Ectodermal cell (in vitro differentiated cells): ENCODE results near the gene KCNQ4.

ENCODE experiments used
- H3K27ac ChIP-seq: 2 replicates; pipeline ENCODE4 v1.7.0; 2013; ENCODE audit warnings: mild to moderate bottlenecking, low read depth, low read length; ENCODE audit not compliant: insufficient read depth, poor library complexity, severe bottlenecking
- H3K27me3 ChIP-seq: 2 replicates; pipeline ENCODE4 v1.7.0; 2013; ENCODE audit warnings: mild to moderate bottlenecking, low read length; ENCODE audit not compliant: insufficient read depth, control insufficient read depth, poor library complexity, severe bottlenecking
- H3K36me3 ChIP-seq: one replicate; pipeline ENCODE4 v1.7.0; 2013; ENCODE audit warnings: low read length; ENCODE audit not compliant: control insufficient read depth, insufficient read depth
- H3K4me1 ChIP-seq: one replicate; pipeline ENCODE4 v1.7.0; 2013; ENCODE audit warnings: low read length; ENCODE audit not compliant: control insufficient read depth, insufficient read depth
- H3K4me3 ChIP-seq: 2 replicates; pipeline ENCODE4 v1.7.0; 2013; ENCODE audit warnings: low read depth, low read length, control low read depth; ENCODE audit not compliant: insufficient read depth
- H3K9me3 ChIP-seq: 2 replicates; pipeline ENCODE4 v1.7.0; 2013; ENCODE audit warnings: mild to moderate bottlenecking, low read length, moderate library complexity; ENCODE audit not compliant: control insufficient read depth
- WGBS, 2 experiments: methylation state at CpG; one replicate each; pipeline ENCODE4 v1.1.7; 2013; ENCODE audit warnings: missing lambda C conversion rate in 2 of 2; 5-methylcytosine and 5-hydroxymethylcytosine counted together

Gene KCNQ4

DNA sequence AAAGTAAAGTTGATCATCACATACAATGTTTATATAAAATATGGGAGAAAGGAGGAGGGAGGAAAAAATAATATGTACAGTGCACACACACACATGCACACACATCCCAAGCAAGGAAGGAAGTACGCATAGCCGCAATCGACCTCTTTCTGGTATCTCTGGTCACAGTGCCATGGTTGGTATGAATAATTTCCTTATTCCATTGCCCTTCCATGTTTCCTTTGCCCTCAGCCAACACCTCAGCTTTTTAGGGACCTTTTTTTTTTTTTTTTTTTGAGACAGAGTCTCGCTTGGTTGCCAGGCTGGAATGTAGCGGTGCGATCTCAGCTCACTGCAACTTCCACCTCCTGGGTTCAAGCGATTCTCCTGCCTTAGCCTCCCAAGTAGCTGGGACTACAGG is 58.0 kb downstream of the KCNQ4 start:
- WGBS, 2 experiments = 95 to 97% methylated on average over 6 to 7 of the region's 7 CpGs

GRCh38 chr1:40842207-40842606 is 58.6 kb downstream of the KCNQ4 start:
- Histone ChIP-seq H3K4me1 (peaks cover 2% of the 10 kb centered on the region), H3K27ac (no peak overlapping the region), H3K36me3 (no peaks in the 10 kb centered on the region), H3K27me3 (no peaks in the 10 kb centered on the region), H3K4me3 (no peak overlapping the region), H3K9me3 (no peaks in the 10 kb centered on the region)
- WGBS, 2 experiments = 80 to 84% methylated on average over 4 of the region's 4 CpGs

More for the DNA sequence above, 58.0 kb downstream of the KCNQ4 start:
- no peak overlapping the region for H3K27ac ChIP-seq
- no peak overlapping the region for H3K4me3 ChIP-seq
- no peaks in the 10 kb centered on the region for H3K9me3 ChIP-seq
- H3K4me1 ChIP-seq = peaks cover 2% of the 10 kb centered on the region
- H3K36me3 ChIP-seq = no peaks in the 10 kb centered on the region
- no peaks in the 10 kb centered on the region for H3K27me3 ChIP-seq

DNA sequence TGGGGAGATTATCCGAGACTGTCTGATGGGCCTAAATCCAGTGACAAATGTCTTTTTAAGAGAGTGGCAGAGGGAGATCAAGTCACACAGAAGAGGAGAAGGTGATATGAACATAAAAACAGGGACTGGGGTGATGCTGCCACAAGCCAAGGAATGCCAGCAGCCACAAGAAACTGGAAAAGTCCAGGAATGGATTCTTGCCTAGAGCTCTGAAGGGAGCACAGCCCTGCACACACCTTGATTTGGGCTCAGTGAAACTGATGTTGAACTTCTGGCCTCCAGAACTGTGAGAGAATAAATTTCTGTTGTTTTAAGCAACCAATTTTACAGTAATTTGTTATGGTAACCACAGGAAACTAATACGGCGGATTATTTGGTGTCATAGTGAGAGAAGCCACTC is 59.1 kb downstream of the KCNQ4 start:
- no peaks in the 10 kb centered on the region for H3K9me3 ChIP-seq
- H3K36me3 ChIP-seq = no peaks in the 10 kb centered on the region
- H3K4me3 ChIP-seq = no peak overlapping the region
- H3K4me1 ChIP-seq = peaks cover 2% of the 10 kb centered on the region
- no peak overlapping the region for H3K27ac ChIP-seq
- WGBS, 2 experiments = 96 to 97% methylated on average over 3 of the region's 3 CpGs
- no peaks in the 10 kb centered on the region for H3K27me3 ChIP-seq

DNA sequence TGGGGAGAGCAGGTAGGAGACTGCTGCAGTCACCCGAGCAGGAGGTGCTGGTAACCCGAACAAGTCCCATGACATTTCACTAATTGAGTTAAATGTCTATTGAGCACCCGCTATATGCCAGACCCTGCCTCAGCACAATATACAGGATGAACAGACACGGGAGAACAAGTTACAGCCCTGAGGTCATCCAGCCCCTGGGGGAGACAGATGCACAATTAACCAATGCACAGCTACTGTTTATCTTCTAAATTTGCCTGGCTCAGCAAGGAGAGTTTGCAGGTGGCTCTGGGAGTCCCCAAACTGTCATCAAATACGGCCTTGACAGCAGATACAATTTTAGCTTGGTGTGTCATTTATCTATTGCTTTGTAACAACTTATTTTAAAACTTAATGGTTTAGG is 60.5 kb downstream of the KCNQ4 start:
- H3K27me3 ChIP-seq = no peaks in the 10 kb centered on the region
- no peaks in the 10 kb centered on the region for H3K9me3 ChIP-seq
- no peak overlapping the region for H3K4me3 ChIP-seq
- peaks cover 2% of the 10 kb centered on the region for H3K4me1 ChIP-seq
- H3K36me3 ChIP-seq = no peaks in the 10 kb centered on the region
- 84 to 88% methylated on average over 4 to 5 of the region's 5 CpGs for WGBS, 2 experiments
- H3K27ac ChIP-seq = no peak overlapping the region

- H3K27ac ChIP-seq = no peak overlapping the region
- H3K36me3 ChIP-seq = no peaks in the 10 kb centered on the region
- 90 to 91% methylated on average over 9 of the region's 9 CpGs for WGBS, 2 experiments
- no peaks in the 10 kb centered on the region for H3K4me1 ChIP-seq
- no peaks in the 10 kb centered on the region for H3K27me3 ChIP-seq
- H3K4me3 ChIP-seq = no peak overlapping the region
- no peaks in the 10 kb centered on the region for H3K9me3 ChIP-seq
These were observed 61.6 kb downstream of the KCNQ4 start for GRCh38 chr1:40844887-40845878.

DNA sequence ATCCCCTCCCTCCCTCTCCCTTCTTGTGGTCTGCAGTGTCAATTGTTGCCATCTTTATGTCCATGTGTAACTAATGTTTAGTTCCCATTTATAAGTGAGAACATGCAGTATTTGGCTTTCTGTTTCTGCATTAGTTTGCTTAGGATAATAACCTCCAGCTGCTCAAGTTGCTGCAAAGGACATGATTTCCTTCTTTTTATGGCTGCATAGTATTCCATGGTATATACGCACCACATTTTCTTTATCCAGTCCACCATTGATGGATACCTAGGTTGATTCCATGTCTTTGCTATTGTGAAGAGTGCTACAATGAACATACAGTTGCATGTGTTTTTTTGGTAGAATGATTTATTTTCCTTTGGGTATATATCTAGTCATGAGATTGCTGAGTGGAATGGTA is 62.3 kb downstream of the KCNQ4 start:
- 57 to 83% methylated on average over 1 of the region's 1 CpG for WGBS, 2 experiments
- Histone ChIP-seq H3K9me3 (no peaks in the 10 kb centered on the region), H3K4me1 (no peaks in the 10 kb centered on the region), H3K27me3 (no peaks in the 10 kb centered on the region), H3K36me3 (no peaks in the 10 kb centered on the region), H3K4me3 (no peak overlapping the region), H3K27ac (no peak overlapping the region)

DNA sequence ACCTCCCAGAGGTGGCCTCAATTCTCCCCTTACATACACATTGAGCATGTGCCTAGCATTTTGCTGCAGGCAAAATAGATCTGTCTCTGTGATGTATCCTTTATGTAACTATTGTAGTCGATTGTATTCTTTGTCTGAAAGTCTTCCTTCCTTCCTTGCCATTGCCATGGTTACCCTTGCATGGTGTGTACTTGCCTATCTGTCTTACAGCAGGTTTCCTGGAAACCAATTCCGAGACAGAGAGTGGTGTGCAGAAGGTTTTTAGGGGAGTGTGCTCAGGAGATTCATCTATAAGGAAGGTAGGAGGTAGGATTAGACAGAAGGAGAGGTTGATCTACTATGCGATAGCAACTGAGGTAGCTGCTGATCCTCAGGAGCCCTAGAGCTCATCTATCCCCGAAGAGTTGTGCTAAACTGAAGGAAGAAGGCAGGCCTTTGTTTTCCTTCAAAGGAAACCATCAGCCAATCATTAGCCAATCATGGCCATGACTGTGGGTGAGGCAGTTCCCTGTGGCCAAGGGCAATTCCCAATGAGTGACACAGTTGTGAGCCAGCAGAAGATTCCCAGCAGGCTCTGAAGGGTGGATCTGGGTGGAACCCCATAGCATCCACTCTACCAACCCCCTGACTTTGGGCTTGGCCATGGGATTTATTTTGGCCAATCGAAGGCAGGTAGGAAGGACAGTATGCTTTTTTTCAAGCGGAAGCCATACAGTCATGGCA is 63.6 kb downstream of the KCNQ4 start:
- H3K27ac ChIP-seq = no peak overlapping the region
- no peak overlapping the region for H3K4me3 ChIP-seq
- H3K9me3 ChIP-seq = no peaks in the 10 kb centered on the region
- 85 to 90% methylated on average over 6 of the region's 6 CpGs for WGBS, 2 experiments
- no peaks in the 10 kb centered on the region for H3K27me3 ChIP-seq
- no peaks in the 10 kb centered on the region for H3K36me3 ChIP-seq
- H3K4me1 ChIP-seq = no peaks in the 10 kb centered on the region

DNA sequence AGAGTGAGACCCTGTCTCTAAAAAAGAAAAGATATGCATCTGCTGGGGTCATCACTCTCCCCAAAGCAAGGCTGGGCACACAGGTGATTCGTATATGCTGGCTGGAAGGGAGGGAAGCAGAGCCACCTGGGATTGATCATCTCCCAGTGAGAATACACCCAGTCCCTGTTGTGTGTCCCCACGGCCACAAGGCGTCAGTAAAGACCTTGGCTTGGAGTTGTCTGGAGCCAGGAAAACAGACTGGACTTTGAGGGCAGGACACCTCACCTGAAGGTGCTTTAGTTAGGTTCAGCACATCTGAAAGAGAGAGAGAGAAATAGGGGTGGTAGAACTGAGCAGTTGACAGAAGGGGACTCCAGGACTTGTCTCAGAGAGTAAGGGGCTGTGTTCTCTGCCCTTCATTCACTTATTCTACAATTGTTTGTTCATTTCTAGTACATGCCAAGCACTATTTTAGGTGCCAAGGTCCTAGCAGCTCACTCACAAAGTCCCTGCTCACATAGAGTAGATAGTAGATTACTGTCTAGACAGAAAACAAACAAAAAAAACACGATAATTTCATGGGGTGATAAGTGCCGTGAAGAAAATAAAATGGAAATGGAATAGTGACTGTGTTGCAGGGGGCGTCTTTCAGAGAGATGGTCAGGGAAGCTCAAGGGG is 65.1 kb downstream of the KCNQ4 start:
- Histone ChIP-seq H3K36me3 (no peaks in the 10 kb centered on the region), H3K4me3 (no peak overlapping the region), H3K9me3 (no peaks in the 10 kb centered on the region), H3K27me3 (no peaks in the 10 kb centered on the region), H3K4me1 (no peaks in the 10 kb centered on the region), H3K27ac (no peak overlapping the region)
- WGBS, 2 experiments = 50 to 53% methylated on average over 6 of the region's 6 CpGs

- Histone ChIP-seq H3K4me3 (no peak overlapping the region), H3K9me3 (no peaks in the 10 kb centered on the region), H3K27ac (no peak overlapping the region), H3K4me1 (no peaks in the 10 kb centered on the region), H3K27me3 (no peaks in the 10 kb centered on the region), H3K36me3 (no peaks in the 10 kb centered on the region)
- WGBS, 2 experiments = 33 to 38% methylated on average over 11 to 12 of the region's 12 CpGs
These were observed 66.4 kb downstream of the KCNQ4 start for GRCh38 chr1:40849801-40850592.
